A549 (cell line): Measurements from ENCODE around the gene STN1. TPM values are rescaled to one million over a fixed set of nuclear protein-coding genes. Genes with fewer than 3 reads are reported as not detected.

Experiments
- BCL3 ChIP-seq: fragments of >200 bp; sonication (Bioruptor Twin); formaldehyde crosslinking; IDR thresholded peaks from 3 replicates; pipeline ENCODE4 v1.6.1; 2016
- BHLHE40 ChIP-seq: IDR thresholded peaks from 2 replicates; pipeline ENCODE4 v1.6.1; 2012; ENCODE audit warnings: low read depth, low read length, inconsistent platforms
- CBX2 ChIP-seq: fragments of 200-600 bp; sonication (generic); IDR thresholded peaks from 2 replicates; pipeline ENCODE4 v1.6.1; 2016; ENCODE audit warnings: low read depth, mild to moderate bottlenecking, borderline replicate concordance
- CHD4 ChIP-seq: fragments of 200-600 bp; sonication (generic); IDR thresholded peaks from 2 replicates; pipeline ENCODE4 v1.6.1; 2016; ENCODE audit warnings: antibody characterized with exemption, mild to moderate bottlenecking, borderline replicate concordance
- EHF ChIP-seq: fragments of 250-450 bp; sonication (Bioruptor Pico); IDR thresholded peaks from 2 replicates; pipeline ENCODE4 v1.5.0; 2020; ENCODE audit warnings: mild to moderate bottlenecking
- EP300 ChIP-seq, 2 experiments: fragments of >200 bp; sonication (Bioruptor Twin); formaldehyde crosslinking; IDR thresholded peaks; 2 replicates in 1 of 2; 3 replicates in 1 of 2; pipeline ENCODE4 v1.6.1; 2016 to 2017
- ESRRA ChIP-seq: fragments of 150-350 bp; IDR thresholded peaks from 2 replicates; pipeline ENCODE4 v1.6.1; 2014; ENCODE audit warnings: mild to moderate bottlenecking, low read length, borderline replicate concordance
- FOSL2 ChIP-seq, 2 experiments: fragments of 450-650 bp in 1 of 2; fragments of >200 bp in 1 of 2; sonication (Bioruptor Twin) in 1 of 2; formaldehyde crosslinking; IDR thresholded peaks; 2 replicates each; pipeline versions ENCODE4 v1.5.0 to v1.6.1; 2016 to 2020; ENCODE audit warnings: mild to moderate bottlenecking in 1 of 2, moderate library complexity in 1 of 2
- FOXS1 ChIP-seq: fragments of 250-450 bp; sonication (Bioruptor Pico); IDR thresholded peaks from 2 replicates; pipeline ENCODE4 v1.5.0; 2020; ENCODE audit warnings: mild to moderate bottlenecking, moderate library complexity
- HES2 ChIP-seq: fragments of >200 bp; sonication (Bioruptor Twin); formaldehyde crosslinking; IDR thresholded peaks from 2 replicates; pipeline ENCODE4 v1.6.1; 2016
- HEYL ChIP-seq: fragments of 250-450 bp; sonication (Bioruptor Pico); IDR thresholded peaks from 2 replicates; pipeline ENCODE4 v1.8.0; 2021; ENCODE audit warnings: mild to moderate bottlenecking, moderate library complexity
- HOXA7 ChIP-seq: fragments of 250-450 bp; sonication (Bioruptor Pico); IDR thresholded peaks from 2 replicates; pipeline ENCODE4 v1.5.0; 2020; ENCODE audit warnings: mild to moderate bottlenecking, moderate library complexity
- HOXB5 ChIP-seq: fragments of 250-450 bp; sonication (Bioruptor Pico); IDR thresholded peaks from 2 replicates; pipeline ENCODE4 v1.5.0; 2020; ENCODE audit warnings: mild to moderate bottlenecking, moderate library complexity
- JUN ChIP-seq, 2 experiments: fragments of >200 bp; sonication (Bioruptor Twin); formaldehyde crosslinking; IDR thresholded peaks; 2 replicates in 1 of 2; 3 replicates in 1 of 2; pipeline ENCODE4 v1.6.1; 2016 to 2017
- KDM1A ChIP-seq: fragments of 200-600 bp; sonication (generic); IDR thresholded peaks from 2 replicates; pipeline ENCODE4 v1.6.1; 2016; ENCODE audit warnings: low read depth, mild to moderate bottlenecking
- MAFK ChIP-seq: fragments of 450-650 bp; IDR thresholded peaks from 2 replicates; pipeline ENCODE4 v1.6.1; 2014; ENCODE audit not compliant: partially characterized antibody
- MAX ChIP-seq: IDR thresholded peaks from 2 replicates; pipeline ENCODE4 v1.6.1; 2012
- MYC ChIP-seq: IDR thresholded peaks from 2 replicates; pipeline ENCODE4 v1.6.1; 2012; ENCODE audit warnings: mild to moderate bottlenecking, inconsistent platforms, low read length, improper control_type of control experiment, borderline replicate concordance
- NR3C1 ChIP-seq: fragments of >200 bp; sonication (Bioruptor Twin); formaldehyde crosslinking; IDR thresholded peaks from 3 replicates; pipeline ENCODE4 v1.6.1; 2017
- PHF8 ChIP-seq: fragments of 200-600 bp; sonication (generic); IDR thresholded peaks from 2 replicates; pipeline ENCODE4 v1.6.1; 2016; ENCODE audit warnings: low read depth, mild to moderate bottlenecking, antibody characterized with exemption, moderate library complexity, borderline replicate concordance
- POLR2AphosphoS2 ChIP-seq: conservative IDR thresholded peaks from 2 replicates; pipeline ENCODE4 v1.6.1; 2012; ENCODE audit warnings: low read length, improper control_type of control experiment, inconsistent platforms
- RARB ChIP-seq: fragments of 250-450 bp; sonication (Bioruptor Pico); IDR thresholded peaks from 2 replicates; pipeline ENCODE4 v1.8.0; 2021; ENCODE audit warnings: mild to moderate bottlenecking, moderate library complexity
- RFX5 ChIP-seq: fragments of 450-650 bp; IDR thresholded peaks from 2 replicates; pipeline ENCODE4 v1.7.1; 2014; ENCODE audit warnings: antibody characterized with exemption, mild to moderate bottlenecking, moderate library complexity
- SREBF2 ChIP-seq: fragments of 450-650 bp; IDR thresholded peaks from 2 replicates; pipeline ENCODE4 v1.6.1; 2014; ENCODE audit warnings: mild to moderate bottlenecking, moderate library complexity
- TFCP2L1 ChIP-seq: fragments of 250-450 bp; sonication (Bioruptor Pico); IDR thresholded peaks from 2 replicates; pipeline ENCODE4 v1.5.0; 2021; ENCODE audit warnings: mild to moderate bottlenecking
- ZC3H11A ChIP-seq: fragments of 450-650 bp; IDR thresholded peaks from 2 replicates; pipeline ENCODE4 v1.6.1; 2014; ENCODE audit warnings: antibody characterized with exemption, mild to moderate bottlenecking
- ZFP36 ChIP-seq: fragments of 450-650 bp; IDR thresholded peaks from 2 replicates; pipeline ENCODE4 v1.6.1; 2014; ENCODE audit warnings: borderline replicate concordance; ENCODE audit not compliant: partially characterized antibody
- ZNF302 ChIP-seq: fragments of 250-450 bp; sonication (Bioruptor Pico); IDR thresholded peaks from 2 replicates; pipeline ENCODE4 v1.9.0; 2021; ENCODE audit warnings: inconsistent platforms, mild to moderate bottlenecking, moderate library complexity
- polyA plus RNA-seq, 4 experiments: library from polyadenylated mRNA; depleted of rRNA in 3 of 4; stranded (reverse); fragments of >200 nt; fragmentation: RNase III in 1 of 4; extraction: RNeasy Plus Mini Kit Qiagen cat#74134 plus additional on column Dnase treatment in 1 of 4; gene quantifications; 2 replicates in 3 of 4; 3 replicates in 1 of 4; pipeline ENCODE4 v1.2.3, GENCODE V29; 2011 to 2017
- TF ChIP-seq, protein P1 (sequence below): fragments of 250-450 bp; sonication (Bioruptor Pico); IDR thresholded peaks from 2 replicates; pipeline ENCODE4 v1.5.0; 2020; ENCODE audit warnings: low read depth, mild to moderate bottlenecking, moderate library complexity
- TF ChIP-seq, protein P2 (sequence below): fragments of 250-450 bp; sonication (Bioruptor Pico); IDR thresholded peaks from 2 replicates; pipeline ENCODE4 v1.5.0; 2021; ENCODE audit warnings: mild to moderate bottlenecking, moderate library complexity, borderline replicate concordance
- TF ChIP-seq, protein P3 (sequence below): fragments of 450-650 bp; IDR thresholded peaks from 2 replicates; pipeline ENCODE4 v1.6.1; 2014; ENCODE audit warnings: antibody characterized with exemption
- TF ChIP-seq, protein P4 (sequence below): fragments of >200 bp; sonication (Bioruptor Twin); formaldehyde crosslinking; IDR thresholded peaks from 3 replicates; pipeline ENCODE4 v1.5.1; 2016
- TF ChIP-seq, protein P5 (sequence below): fragments of 150-350 bp; IDR thresholded peaks from 2 replicates; pipeline ENCODE4 v1.6.1; 2014; ENCODE audit warnings: low read depth, mild to moderate bottlenecking, low read length
- TF ChIP-seq, protein P6 (sequence below): IDR thresholded peaks from 2 replicates; pipeline ENCODE4 v1.6.1; 2012; ENCODE audit warnings: low read depth, borderline replicate concordance

STN1 gene
- polyA plus RNA-seq, 2 of the 4 experiments (the other 2 are of a cell fraction), result 17.1 to 34.5 TPM

DNA sequence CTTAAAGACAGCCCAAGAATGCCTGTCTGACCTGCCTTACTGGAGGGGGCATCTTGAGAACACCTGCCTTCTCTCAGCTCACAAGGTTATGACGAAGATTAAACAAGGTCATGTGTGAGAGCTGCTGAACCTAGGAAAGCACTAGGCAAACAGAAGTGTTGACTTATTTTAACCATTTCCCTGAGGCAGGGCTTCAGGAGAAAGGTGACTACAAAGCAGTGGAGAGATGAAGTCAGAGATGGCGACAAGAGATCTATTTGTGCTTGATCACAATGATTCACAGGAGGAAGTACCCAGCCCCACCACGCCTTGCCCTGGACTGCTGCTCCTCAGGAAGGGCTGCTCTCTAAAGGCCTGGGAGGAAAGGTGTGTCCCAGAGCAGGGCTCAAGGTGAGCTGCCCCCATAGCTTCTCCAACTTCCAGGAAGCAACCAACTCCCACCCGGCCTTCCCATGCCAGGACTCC lies 27.8 kb downstream of the STN1 start (continued):
- TF ChIP-seq MAX (peak; percentile 30), RARB (CRISPR knock-in tag) (no peak), POLR2AphosphoS2 (no peak), HOXB5 (CRISPR knock-in tag) (no peak), FOXS1 (CRISPR knock-in tag) (no peak), BCL3 (no peak), NR3C1 (no peak), EHF (0 out of 2 replicates have a peak, but pooled peaks have one; percentile 56), HES2 (no peak), SREBF2 (no peak), KDM1A (no peak), MAFK (peak; percentile 65), ZFP36 (no peak), FOSL2 (IDR thresholded peaks at IDR 0.05) (peak; percentile 36; the same call in 1 of the 2 replicates), FOSL2 (CRISPR knock-in tag; IDR thresholded peaks at IDR 0.05) (peak; percentile 71), BHLHE40 (no peak), JUN (IDR thresholded peaks at IDR 0.05) (peak; percentile 24 to 60; a peak in 2 of 5 replicates), TFCP2L1 (CRISPR knock-in tag) (no peak), HOXA7 (CRISPR knock-in tag) (no peak), EP300 (IDR thresholded peaks at IDR 0.05) (peak; percentile 51 to 69; a peak in 2 of 5 replicates), ZC3H11A (no peak), CHD4 (no peak), ZNF302 (no peak), MYC (0 out of 2 replicates have a peak, but pooled peaks have one; percentile 19), CBX2 (no peak), ESRRA (no peak), PHF8 (no peak), RFX5 (no peak), HEYL (CRISPR knock-in tag) (no peak)
- TF ChIP-seq, protein P1, sequence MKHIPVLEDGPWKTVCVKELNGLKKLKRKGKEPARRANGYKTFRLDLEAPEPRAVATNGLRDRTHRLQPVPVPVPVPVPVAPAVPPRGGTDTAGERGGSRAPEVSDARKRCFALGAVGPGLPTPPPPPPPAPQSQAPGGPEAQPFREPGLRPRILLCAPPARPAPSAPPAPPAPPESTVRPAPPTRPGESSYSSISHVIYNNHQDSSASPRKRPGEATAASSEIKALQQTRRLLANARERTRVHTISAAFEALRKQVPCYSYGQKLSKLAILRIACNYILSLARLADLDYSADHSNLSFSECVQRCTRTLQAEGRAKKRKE (CRISPR knock-in tag), result no peak
- TF ChIP-seq, protein P2, sequence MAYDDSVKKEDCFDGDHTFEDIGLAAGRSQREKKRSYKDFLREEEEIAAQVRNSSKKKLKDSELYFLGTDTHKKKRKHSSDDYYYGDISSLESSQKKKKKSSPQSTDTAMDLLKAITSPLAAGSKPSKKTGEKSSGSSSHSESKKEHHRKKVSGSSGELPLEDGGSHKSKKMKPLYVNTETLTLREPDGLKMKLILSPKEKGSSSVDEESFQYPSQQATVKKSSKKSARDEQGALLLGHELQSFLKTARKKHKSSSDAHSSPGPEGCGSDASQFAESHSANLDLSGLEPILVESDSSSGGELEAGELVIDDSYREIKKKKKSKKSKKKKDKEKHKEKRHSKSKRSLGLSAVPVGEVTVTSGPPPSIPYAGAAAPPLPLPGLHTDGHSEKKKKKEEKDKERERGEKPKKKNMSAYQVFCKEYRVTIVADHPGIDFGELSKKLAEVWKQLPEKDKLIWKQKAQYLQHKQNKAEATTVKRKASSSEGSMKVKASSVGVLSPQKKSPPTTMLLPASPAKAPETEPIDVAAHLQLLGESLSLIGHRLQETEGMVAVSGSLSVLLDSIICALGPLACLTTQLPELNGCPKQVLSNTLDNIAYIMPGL (CRISPR knock-in tag), result no peak
- TF ChIP-seq, protein P3, sequence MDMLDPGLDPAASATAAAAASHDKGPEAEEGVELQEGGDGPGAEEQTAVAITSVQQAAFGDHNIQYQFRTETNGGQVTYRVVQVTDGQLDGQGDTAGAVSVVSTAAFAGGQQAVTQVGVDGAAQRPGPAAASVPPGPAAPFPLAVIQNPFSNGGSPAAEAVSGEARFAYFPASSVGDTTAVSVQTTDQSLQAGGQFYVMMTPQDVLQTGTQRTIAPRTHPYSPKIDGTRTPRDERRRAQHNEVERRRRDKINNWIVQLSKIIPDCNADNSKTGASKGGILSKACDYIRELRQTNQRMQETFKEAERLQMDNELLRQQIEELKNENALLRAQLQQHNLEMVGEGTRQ, result no peak
- TF ChIP-seq, protein P4, sequence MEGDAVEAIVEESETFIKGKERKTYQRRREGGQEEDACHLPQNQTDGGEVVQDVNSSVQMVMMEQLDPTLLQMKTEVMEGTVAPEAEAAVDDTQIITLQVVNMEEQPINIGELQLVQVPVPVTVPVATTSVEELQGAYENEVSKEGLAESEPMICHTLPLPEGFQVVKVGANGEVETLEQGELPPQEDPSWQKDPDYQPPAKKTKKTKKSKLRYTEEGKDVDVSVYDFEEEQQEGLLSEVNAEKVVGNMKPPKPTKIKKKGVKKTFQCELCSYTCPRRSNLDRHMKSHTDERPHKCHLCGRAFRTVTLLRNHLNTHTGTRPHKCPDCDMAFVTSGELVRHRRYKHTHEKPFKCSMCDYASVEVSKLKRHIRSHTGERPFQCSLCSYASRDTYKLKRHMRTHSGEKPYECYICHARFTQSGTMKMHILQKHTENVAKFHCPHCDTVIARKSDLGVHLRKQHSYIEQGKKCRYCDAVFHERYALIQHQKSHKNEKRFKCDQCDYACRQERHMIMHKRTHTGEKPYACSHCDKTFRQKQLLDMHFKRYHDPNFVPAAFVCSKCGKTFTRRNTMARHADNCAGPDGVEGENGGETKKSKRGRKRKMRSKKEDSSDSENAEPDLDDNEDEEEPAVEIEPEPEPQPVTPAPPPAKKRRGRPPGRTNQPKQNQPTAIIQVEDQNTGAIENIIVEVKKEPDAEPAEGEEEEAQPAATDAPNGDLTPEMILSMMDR, result no peak
- TF ChIP-seq, protein P5, sequence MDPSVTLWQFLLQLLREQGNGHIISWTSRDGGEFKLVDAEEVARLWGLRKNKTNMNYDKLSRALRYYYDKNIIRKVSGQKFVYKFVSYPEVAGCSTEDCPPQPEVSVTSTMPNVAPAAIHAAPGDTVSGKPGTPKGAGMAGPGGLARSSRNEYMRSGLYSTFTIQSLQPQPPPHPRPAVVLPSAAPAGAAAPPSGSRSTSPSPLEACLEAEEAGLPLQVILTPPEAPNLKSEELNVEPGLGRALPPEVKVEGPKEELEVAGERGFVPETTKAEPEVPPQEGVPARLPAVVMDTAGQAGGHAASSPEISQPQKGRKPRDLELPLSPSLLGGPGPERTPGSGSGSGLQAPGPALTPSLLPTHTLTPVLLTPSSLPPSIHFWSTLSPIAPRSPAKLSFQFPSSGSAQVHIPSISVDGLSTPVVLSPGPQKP, result no peak
- TF ChIP-seq, protein P6, sequence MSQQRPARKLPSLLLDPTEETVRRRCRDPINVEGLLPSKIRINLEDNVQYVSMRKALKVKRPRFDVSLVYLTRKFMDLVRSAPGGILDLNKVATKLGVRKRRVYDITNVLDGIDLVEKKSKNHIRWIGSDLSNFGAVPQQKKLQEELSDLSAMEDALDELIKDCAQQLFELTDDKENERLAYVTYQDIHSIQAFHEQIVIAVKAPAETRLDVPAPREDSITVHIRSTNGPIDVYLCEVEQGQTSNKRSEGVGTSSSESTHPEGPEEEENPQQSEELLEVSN, result no peak
- TF ChIP-seq, all 56 proteins: peak for 12
